ENCODE results near the gene TNRC6A. TPM values are rescaled to one million over a fixed set of nuclear protein-coding genes. Genes with fewer than 3 reads are reported as not detected.
"Not testable (repeated sequence)": the region's sequence is repeated elsewhere in the genome, so short reads cannot be mapped to it uniquely, and the experiment has no call there.

Gene TNRC6A
- total RNA-seq, 2 donors from 2014 or later = 44.2 to 82.4 TPM

- Mint-ChIP-seq H3K9me3 (no peaks in the 10 kb centered on the region), H3K27ac (no peak overlapping the region), H3K36me3 (no peaks in the 10 kb centered on the region), H3K4me1 (ENCODE audit: low read depth in 2 of 2) (peaks cover 0 to 8% of the 10 kb centered on the region in 2 donors), H3K27me3 (peaks cover 0 to 7% of the 10 kb centered on the region in 2 donors), H3K4me3 (no peak overlapping the region)
- ATAC-seq = no peak
- DNase-seq (ENCODE audit: low spot score) = no peak
Observed at GRCh38 chr16:24853169-24853824, 123.8 kb downstream of the TNRC6A start.

DNA sequence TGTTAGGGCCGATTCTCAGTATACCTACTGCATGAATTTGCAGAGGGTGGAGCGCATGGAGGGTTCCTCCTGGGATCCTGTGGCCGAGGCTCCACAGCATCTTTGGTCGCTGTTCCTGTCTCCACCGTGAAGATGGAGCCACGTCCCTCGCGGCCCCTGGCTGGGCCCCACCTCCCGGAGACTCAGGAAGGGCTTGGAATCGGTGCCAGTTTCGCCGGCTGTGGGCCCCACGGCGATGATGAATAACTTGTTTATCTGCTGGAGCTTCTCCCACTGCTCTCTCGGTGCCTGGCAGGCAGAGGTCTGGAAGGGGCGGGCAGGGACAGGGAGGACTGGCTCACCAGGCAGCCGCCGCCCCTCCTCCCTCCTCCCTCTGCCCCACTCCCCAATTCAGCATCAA lies 124.4 kb downstream of the TNRC6A start:
- no peak overlapping the region for H3K4me3 Mint-ChIP-seq

DNA sequence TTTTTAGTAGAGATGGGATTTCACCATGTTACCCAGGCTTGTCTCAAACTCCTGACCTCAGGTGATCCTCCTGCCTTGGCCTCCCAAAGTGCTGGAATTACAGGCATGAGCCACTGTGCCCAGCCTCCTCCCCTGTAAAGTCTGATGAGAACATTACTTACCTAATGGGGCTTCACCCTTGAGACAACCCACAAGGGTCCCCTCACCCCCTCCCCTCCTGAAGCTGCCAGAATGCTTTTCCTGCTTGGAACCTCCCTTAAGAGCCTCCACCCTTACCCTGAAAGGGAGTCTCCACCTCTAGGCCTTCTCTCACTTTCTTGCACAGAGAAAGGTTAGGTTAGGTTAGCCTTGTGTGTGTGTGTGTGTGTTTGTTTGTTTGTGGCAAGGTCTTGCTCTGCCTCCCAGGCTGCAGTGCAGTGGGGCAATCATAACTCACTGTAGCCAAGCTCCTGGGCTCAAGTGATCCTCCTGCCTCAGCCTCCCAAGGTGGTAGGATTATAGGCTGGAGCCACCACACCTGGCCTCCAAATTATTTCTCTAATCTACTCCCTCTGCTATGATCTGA lies 125.2 kb downstream of the TNRC6A start:
- ATAC-seq = no peak
- peaks cover 0 to 11% of the 10 kb centered on the region in 2 donors for H3K27me3 Mint-ChIP-seq
- no peak overlapping the region for H3K4me3 Mint-ChIP-seq
- no peaks in the 10 kb centered on the region for H3K36me3 Mint-ChIP-seq
- peaks cover 0 to 8% of the 10 kb centered on the region in 2 donors for H3K4me1 Mint-ChIP-seq (ENCODE audit: low read depth in 2 of 2)
- DNase-seq (ENCODE audit: low spot score) = no peak
- no peaks in the 10 kb centered on the region for H3K9me3 Mint-ChIP-seq
- H3K27ac Mint-ChIP-seq = no peak overlapping the region

More for the DNA sequence above, 124.4 kb downstream of the TNRC6A start:
- Mint-ChIP-seq H3K9me3 (no peaks in the 10 kb centered on the region), H3K36me3 (no peaks in the 10 kb centered on the region), H3K4me1 (ENCODE audit: low read depth in 2 of 2) (peaks cover 0 to 8% of the 10 kb centered on the region in 2 donors), H3K27me3 (peaks cover 0 to 11% of the 10 kb centered on the region in 2 donors), H3K27ac (no peak overlapping the region)
- no peak for ATAC-seq
- no peak for DNase-seq (ENCODE audit: low spot score)

DNA sequence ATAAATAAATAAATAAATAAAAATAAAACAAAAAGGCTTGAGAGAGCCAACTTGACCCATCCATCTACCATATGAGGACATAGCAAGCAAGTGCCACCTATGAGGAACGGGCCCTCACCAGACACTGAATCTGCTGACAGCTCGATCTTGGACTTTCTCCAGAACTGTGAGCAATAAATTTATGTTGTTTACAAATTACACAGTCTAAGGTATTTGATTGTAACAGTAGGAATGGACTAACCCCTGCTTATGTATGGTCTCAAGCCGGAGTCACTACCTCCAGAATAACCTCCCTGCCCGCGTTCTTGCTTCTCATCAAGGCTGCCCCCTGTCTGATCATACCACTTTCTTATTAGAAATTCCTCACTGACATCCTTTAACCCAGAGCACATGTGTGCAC lies 126.2 kb downstream of the TNRC6A start:
- ATAC-seq (no peak), DNase-seq (ENCODE audit: low spot score) (no peak)
- Mint-ChIP-seq H3K27ac (no peak overlapping the region), H3K9me3 (no peaks in the 10 kb centered on the region), H3K27me3 (peaks cover 0 to 11% of the 10 kb centered on the region in 2 donors), H3K4me3 (no peak overlapping the region), H3K36me3 (no peaks in the 10 kb centered on the region), H3K4me1 (ENCODE audit: low read depth in 2 of 2) (peaks cover 0 to 8% of the 10 kb centered on the region in 2 donors)

DNA sequence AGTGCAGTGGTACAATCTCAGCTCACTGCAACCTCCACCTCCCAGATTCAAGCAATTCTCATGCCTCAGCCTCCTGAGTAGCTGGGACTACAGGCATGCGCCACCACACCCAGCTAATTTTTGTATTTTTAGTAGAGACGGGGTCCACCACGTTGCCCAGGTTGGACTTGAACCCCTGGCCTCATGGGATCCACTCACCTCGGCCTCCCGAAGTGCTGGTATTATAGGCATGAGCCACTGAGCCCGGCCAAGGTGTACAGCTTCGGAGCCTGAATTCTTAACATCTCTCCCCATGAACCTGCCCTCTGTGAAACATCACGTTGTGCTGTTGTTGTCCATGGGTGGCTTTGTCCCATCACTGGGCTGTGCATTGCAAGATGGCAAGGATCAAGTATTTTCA lies 127.4 kb downstream of the TNRC6A start:
- not testable (repeated sequence) for H3K4me1 Mint-ChIP-seq (ENCODE audit: low read depth in 2 of 2); H3K36me3 Mint-ChIP-seq; H3K4me3 Mint-ChIP-seq; H3K27ac Mint-ChIP-seq; DNase-seq (ENCODE audit: low spot score); ATAC-seq; H3K9me3 Mint-ChIP-seq
- peaks cover 0 to 11% of the 10 kb centered on the region in 2 donors for H3K27me3 Mint-ChIP-seq

- no peaks in the 10 kb centered on the region for H3K4me1 Mint-ChIP-seq (ENCODE audit: low read depth in 2 of 2)
- no peak overlapping the region for H3K27ac Mint-ChIP-seq
- DNase-seq (ENCODE audit: low spot score) (no peak), ATAC-seq (no peak)
- H3K36me3 Mint-ChIP-seq = no peaks in the 10 kb centered on the region
- H3K4me3 Mint-ChIP-seq = no peak overlapping the region
- H3K27me3 Mint-ChIP-seq = peaks cover 0 to 11% of the 10 kb centered on the region in 2 donors
- no peaks in the 10 kb centered on the region for H3K9me3 Mint-ChIP-seq
Observed at GRCh38 chr16:24858219-24859041, 129.0 kb downstream of the TNRC6A start.

- no peaks in the 10 kb centered on the region for H3K9me3 Mint-ChIP-seq
- H3K36me3 Mint-ChIP-seq = peaks cover 13% of the 10 kb centered on the region
- DNase-seq (ENCODE audit: low spot score) = no peak
- H3K27ac Mint-ChIP-seq = no peak overlapping the region
- no peak for ATAC-seq
- H3K4me1 Mint-ChIP-seq (ENCODE audit: low read depth in 2 of 2) = no peaks in the 10 kb centered on the region
- H3K4me3 Mint-ChIP-seq = no peak overlapping the region
- peaks cover 5 to 11% of the 10 kb centered on the region in 2 donors for H3K27me3 Mint-ChIP-seq
Observed at GRCh38 chr16:24861461-24861860, 132.0 kb downstream of the TNRC6A start.

DNA sequence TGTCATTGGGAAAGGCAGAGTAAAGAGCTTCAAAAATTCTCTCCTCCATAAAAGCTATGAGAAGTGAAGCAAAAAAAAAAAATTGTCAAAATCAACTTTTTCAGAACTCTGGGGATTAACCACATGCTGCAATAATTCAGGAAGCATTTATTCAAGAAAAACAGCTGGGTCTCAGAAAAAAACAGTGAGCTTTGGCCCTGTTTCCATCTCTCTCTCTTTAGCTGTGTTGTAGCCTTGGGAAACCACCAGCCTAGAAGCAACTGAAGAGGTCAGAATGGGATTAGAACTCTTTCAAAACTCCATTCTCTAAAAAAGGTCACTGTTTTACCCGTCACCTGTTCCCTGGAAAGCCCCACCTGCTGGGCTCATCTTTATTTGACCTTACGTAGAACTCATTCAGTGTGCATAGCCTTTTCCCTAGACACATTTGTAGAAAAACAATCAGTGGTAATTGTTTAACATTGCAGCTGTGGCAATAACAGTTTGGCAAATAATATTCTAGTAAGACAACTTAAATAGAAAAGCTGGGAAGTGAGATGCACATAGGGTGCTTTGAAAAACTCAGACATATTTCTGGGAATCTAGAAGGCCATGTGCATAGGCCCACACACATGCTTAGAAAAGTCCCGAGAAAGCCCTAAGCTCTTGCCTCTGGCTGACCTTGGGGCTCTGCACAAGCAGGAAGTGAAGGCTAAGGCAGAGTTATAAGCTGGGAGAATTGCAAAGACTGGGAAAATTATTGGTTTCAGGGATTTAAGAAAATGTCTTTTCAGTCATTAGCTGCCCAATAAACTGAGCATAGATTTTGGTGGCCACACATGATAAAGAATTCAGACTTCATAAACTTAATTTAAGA lies 134.4 kb downstream of the TNRC6A start:
- Mint-ChIP-seq H3K27me3 (peaks cover 5% of the 10 kb centered on the region in 2 donors), H3K4me3 (no peak overlapping the region), H3K4me1 (ENCODE audit: low read depth in 2 of 2) (no peaks in the 10 kb centered on the region), H3K36me3 (peaks cover 13% of the 10 kb centered on the region), H3K27ac (no peak overlapping the region), H3K9me3 (no peaks in the 10 kb centered on the region)
- DNase-seq (ENCODE audit: low spot score) (no peak), ATAC-seq (no peak)

- H3K9me3 Mint-ChIP-seq = no peaks in the 10 kb centered on the region
- H3K27me3 Mint-ChIP-seq = peaks cover 3 to 4% of the 10 kb centered on the region in 2 donors
- no peak overlapping the region for H3K27ac Mint-ChIP-seq
- H3K36me3 Mint-ChIP-seq = peaks cover 8% of the 10 kb centered on the region
- no peaks in the 10 kb centered on the region for H3K4me1 Mint-ChIP-seq (ENCODE audit: low read depth in 2 of 2)
- H3K4me3 Mint-ChIP-seq = no peak overlapping the region
- DNase-seq (ENCODE audit: low spot score) (no peak), ATAC-seq (no peak)
Observed at GRCh38 chr16:24869033-24869432, 139.6 kb downstream of the TNRC6A start.

GRCh38 chr16:24871891-24872290 lies 142.4 kb downstream of the TNRC6A start:
- H3K4me1 Mint-ChIP-seq (ENCODE audit: low read depth in 2 of 2) = no peaks in the 10 kb centered on the region
- H3K9me3 Mint-ChIP-seq = no peaks in the 10 kb centered on the region
- ATAC-seq = no peak
- H3K27ac Mint-ChIP-seq = no peak overlapping the region
- no peak for DNase-seq (ENCODE audit: low spot score)
- H3K4me3 Mint-ChIP-seq = no peak overlapping the region
- no peaks in the 10 kb centered on the region for H3K36me3 Mint-ChIP-seq
- no peaks in the 10 kb centered on the region for H3K27me3 Mint-ChIP-seq

DNA sequence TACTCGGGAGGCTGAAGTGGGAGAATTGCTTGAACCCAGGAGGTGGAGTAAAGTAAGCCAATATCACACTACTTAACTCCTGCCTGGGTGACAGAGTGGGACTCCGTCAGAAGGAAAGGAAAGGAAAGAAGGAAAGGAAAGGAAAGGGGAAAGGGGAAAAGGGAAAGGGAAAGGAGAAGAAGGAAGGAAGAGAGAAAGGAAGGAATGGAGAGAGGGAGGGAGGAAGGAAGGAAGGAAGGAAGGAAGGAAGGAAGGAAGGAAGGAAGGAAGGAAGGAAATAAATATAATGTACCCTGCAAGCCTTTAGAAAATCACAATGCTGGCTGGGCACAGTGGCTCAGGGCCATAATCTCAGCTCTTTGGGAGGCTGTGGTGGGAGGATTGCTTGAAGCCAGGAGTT lies 143.6 kb downstream of the TNRC6A start:
- no peak for DNase-seq (ENCODE audit: low spot score)
- Mint-ChIP-seq H3K27me3 (no peaks in the 10 kb centered on the region), H3K9me3 (no peaks in the 10 kb centered on the region), H3K27ac (no peak overlapping the region), H3K36me3 (no peaks in the 10 kb centered on the region), H3K4me1 (ENCODE audit: low read depth in 2 of 2) (no peaks in the 10 kb centered on the region), H3K4me3 (no peak overlapping the region)
- ATAC-seq = no peak

- Mint-ChIP-seq H3K27me3 (peaks cover 0 to 2% of the 10 kb centered on the region in 2 donors), H3K4me1 (ENCODE audit: low read depth in 2 of 2) (no peaks in the 10 kb centered on the region), H3K4me3 (no peak overlapping the region), H3K9me3 (no peaks in the 10 kb centered on the region), H3K36me3 (no peaks in the 10 kb centered on the region), H3K27ac (no peak overlapping the region)
- ATAC-seq = no peak
- no peak for DNase-seq (ENCODE audit: low spot score)
Observed at GRCh38 chr16:24875466-24875865, 146.0 kb downstream of the TNRC6A start.
